Measurements from ENCODE around the gene VBP1.
"Not testable (repeated sequence)": the region's sequence is repeated elsewhere in the genome, so short reads cannot be mapped to it uniquely, and the experiment has no call there.

VBP1 gene, protein sequence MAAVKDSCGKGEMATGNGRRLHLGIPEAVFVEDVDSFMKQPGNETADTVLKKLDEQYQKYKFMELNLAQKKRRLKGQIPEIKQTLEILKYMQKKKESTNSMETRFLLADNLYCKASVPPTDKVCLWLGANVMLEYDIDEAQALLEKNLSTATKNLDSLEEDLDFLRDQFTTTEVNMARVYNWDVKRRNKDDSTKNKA

DNA sequence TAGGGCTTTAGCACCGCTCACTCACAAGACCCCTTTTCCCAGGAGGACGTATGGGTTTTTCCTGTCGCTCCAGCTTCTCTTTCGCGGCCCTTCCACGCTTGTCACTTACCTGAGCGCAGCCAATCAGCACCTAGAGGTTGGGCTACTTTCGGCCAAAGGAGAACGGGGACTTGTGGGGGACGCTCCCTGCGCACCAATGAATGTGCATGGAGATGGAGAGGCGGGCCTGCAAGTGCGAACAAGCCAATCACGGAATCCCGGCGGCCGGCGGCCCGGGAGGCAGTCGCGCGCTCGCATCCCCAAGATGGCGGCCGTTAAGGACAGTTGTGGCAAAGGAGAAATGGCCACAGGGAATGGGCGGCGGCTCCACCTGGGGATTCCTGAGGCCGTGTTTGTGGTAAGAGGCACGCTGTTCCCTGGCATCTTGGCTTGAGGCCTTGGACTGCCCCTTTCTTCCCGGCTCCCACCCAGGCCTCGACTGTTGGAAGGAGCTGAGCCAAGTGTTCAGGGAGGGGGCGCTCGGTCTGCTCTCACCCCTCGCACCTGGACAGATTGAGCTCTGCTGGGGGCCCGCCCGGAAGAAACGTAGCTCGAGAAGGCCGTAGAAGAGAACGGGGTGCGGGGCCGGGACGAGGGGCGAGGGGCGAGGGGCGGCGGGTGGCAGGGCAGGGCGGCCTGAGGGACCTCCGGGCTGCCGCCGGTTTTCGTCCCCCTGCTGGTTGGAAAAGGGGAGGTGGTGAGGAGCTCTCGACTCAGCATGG is at the start of gene VBP1:
Gene VBP1, plus strand, starts transcription at position 282 of the 761 bp plus-strand sequence. Its CDS starts 23 bp downstream, at position 305.
- peak; percentile 85 to 87 for DNase-seq (ENCODE audit: low read depth in 2 of 2)

DNA sequence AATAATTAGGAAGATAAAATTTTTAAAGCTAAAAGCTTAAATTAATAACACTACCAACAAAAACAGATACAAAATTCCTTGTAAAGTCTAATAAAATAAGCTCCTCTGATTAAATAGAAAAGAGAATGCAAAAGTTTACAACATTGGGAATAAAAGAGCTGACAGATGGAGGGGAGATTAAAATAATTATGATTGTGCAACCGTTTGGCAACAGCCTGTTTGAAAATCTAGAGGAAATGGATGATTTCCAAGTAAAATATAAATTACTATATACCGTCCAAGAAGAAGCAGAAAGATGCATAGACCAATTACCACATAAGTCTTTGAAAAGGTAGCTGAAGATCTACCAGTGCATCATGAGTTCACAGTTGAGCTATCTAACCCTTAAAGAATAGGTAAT is 46.4 kb upstream of the VBP1 start:
- DNase-seq (ENCODE audit: low read depth in 2 of 2) = no peak

DNA sequence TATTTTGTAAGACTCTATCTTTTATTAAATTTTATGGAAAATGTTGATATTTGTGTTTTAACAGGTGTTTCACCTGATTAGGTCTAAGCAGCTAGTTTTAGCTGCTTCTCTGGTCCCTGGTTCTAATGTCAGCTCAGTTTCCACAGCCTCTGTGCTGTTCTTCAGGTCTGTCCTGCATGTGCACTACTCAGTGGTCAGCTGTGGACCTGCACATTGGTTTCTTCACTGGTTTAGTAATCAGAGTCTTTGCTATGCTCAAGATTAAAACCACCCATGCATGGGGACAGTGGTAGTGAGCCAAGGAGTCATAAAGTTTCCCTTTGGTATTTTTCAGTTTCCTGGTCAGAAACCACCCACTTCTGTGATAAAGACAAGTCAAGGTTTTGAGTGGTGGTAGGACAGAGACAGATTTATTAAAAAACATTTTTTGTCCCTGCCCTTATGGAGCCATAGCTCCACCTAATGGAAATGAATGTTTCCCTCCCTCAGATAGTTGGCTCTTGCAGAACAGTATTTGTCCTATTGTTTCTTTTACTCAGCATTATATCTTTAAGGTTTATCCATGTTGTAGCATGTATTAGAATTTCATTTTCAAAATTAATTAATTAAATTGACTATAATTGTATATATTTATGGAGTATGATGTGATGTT is 36.8 kb upstream of the VBP1 start:
- DNase-seq (ENCODE audit: low read depth in 2 of 2) = no peak

DNA sequence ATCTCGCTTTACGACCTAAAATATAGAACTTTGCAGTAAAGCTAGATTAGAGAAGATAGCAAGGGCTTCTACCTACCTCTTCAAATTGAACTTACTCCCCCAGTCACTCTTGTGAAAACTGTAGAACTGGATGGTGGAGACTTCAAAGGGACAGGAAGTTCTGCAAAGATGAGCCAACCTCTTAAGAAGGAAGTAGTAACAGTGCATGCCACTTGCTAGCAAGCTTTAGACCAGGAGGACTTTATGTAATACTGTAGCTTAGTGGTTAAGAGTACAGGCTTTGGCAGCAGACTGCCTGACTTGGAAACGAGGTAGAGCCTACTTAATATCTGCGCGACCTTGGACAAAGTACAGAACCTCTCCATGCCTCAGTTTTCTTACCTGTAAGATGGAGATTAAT is 27.5 kb upstream of the VBP1 start:
- no peak for DNase-seq (ENCODE audit: low read depth in 2 of 2)

DNA sequence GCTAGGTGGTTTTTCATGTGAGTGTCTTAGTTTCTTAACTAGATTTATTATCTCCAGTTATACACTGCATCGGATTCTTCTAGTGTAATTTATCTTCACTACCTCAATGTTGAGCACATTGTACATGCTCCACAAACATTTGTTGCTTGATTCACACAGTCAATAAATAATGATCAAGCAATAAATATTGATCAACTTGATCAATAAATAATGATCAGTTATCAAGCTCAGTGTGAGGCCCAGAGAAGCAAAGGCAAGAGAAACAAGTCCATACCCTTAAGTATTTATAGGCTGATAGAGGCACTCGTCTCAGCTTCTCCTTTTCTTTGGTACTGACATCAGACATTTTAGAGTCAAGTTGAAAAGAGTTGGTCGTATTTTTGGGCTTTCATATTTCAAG is 5.1 kb upstream of the VBP1 start:
- no peak for DNase-seq (ENCODE audit: low read depth in 2 of 2)

DNA sequence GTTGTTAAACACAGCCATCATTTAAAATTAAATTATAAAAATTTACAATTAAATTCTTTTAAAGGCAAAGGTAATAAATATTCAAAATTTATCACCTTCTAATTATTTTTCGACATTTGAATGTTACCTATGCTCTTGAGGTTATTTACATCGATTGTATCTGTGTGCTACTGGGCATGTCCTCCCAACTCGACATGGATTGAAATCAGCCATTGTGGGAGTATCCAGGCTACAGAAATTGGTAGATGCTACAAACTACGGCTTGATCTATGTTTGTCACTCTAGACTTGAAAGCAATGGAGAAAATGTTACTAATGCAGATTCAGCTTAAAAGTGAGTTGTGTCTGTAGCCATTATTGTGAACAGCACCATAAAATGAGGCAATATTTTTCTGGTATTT is 2.5 kb upstream of the VBP1 start:
- DNase-seq (ENCODE audit: low read depth in 2 of 2) = no peak

DNA sequence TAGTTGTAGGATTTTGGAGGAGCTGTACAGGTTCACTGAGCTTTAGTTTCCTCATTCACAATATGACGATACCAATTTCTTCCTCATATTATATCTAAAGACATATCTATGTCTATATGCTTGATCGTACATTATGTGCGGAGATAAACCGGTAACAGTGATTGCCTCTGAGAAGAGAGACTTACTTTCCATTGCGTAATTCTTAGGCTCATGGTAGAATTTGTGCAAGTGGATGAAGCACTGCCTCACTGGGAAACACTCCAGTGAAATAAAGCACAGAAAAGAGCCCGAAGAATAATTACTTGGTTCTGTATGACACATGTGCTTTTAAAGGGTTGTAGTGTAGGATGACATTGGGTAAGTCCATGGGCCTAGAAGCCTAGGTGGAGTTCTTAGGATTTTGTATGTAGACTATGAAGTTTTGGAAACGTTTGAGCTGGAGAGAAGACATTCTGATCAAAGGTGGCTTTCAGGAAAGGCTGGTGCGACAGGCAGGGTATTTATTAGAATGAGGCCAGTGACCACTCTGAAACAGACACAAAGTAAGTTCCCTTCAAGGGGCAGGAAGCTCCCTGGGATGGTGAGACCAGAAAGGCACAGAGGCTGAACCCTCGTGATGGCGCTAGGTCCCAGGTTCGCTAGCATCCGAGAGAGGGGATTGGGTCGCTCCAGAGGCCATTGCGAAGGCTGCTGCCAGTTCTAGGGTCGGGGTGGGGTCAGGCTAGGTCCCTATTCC is 649 bp upstream of the VBP1 start:
- no peak for DNase-seq (ENCODE audit: low read depth in 2 of 2)

DNA sequence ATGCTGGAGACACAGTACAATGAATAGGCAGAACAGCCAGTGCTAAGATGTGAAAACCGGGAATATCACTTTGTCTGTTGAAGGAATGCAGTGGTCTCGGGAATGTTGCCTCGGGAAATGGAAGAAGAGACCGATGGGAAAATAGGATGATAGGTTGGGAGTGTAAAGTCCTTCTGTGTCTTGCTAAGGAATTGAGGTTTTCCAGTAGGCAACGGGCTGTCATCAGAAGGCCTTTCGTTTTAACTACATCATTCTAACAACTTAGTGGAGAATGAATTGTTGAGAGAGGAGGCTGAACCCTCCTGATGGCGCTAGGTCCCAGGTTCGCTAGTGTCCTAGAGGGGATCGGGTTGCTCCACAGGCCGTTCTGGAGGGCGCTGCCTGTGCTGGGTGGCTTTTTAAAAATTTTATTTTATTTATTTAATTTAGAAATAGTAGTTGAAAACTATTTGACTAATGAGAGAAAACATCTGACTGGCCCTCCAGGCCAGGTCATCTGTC is 730 bp downstream of the VBP1 start:
- DNase-seq (ENCODE audit: low read depth in 2 of 2) = no peak

DNA sequence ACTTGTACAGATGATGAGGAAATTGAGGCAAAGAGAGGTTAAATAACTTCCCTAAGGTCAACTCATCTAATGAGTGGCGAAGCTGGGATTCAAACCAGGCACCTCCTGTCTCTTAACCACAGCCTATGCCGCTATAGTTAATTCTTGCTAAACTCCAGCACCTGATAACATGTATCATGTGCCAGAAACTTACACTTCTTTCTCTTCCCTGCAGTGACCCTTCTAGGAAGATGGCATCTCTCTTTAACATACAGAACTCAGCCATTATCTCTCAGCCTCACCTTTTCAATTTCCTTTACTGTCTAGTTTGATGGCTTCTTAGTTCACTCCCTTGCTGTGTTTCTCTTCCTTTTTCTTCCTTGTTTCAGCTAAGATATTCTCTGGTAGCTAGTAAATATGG is 2.5 kb downstream of the VBP1 start:
- DNase-seq (ENCODE audit: low read depth in 2 of 2) = no peak

DNA sequence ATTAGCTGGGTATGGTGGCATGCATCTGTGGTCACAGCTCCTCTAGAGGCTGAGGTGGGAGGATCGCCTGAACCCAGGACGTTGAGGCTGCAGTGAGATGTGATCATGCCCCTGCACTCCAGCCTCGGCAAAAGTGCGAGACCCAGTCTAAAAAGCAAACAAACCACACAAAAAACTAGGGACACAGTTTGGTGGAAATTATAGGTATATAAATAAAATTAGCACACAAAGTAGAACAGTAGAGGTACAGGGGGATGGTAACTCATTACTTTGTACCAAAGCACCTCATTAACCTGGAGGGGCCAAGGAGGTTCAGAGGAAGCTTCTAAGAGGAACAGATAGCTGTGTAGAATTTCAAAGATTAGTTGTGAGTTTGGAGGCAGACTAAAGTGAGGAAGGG is 5.1 kb downstream of the VBP1 start:
- no peak for DNase-seq (ENCODE audit: low read depth in 2 of 2)

DNA sequence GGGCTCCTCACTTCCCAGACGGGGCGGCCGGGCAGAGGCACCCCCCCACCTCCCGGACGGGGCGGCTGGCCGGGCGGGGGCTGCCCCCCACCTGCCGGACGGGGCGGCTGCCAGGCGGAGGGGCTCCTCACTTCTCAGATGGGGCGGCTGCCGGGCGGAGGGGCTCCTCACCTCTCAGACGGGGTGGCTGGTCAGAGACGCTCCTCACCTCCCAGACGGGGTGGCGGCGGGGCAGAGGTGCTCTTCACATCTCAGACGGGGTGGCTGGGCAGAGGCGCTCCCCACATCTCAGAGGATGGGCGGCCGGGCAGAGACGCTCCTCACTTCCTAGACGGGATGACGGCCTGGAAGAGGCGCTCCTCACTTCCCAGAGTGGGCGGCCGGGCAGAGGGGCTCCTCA is 7.5 kb downstream of the VBP1 start:
- not testable (repeated sequence) for DNase-seq (ENCODE audit: low read depth in 2 of 2)

DNA sequence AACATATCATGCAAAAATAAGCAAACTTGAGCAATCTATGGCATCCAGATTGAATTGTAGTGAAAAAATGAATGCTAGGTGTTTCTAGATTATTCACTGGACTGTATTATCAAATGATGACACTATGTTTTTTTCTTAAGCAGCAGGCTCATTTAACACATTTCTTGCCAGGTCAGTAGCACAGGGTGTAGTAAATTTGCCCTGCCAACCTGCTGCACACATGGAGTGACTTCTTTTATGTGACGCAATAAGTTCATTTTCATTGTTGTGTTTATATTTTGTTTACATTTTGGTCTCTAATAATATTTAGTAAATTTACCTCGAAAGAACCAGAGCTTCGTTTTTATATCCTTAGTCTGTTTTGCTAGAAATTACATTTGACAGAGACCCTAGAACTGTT is 9.5 kb downstream of the VBP1 start:
- DNase-seq (ENCODE audit: low read depth in 2 of 2) = no peak

DNA sequence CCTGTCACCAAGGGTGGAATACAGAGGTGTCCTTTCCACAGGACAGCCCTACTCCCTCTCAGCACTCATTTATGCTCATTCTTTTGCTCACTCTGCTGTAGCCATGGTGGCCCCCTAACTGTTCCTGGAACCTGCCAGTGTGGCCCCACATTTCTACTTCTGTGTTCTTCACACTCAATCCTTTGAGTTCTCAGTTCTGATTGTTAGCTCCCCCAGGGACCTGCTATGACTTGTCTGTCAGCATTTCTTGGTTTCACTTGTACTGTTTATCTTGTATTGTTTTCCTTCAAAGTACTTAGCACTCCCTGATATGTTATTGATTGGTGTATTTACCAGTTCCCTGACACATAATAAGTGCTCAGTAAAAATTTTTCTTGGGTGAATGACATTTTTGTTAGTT is 14.9 kb downstream of the VBP1 start:
- no peak for DNase-seq (ENCODE audit: low read depth in 2 of 2)

DNA sequence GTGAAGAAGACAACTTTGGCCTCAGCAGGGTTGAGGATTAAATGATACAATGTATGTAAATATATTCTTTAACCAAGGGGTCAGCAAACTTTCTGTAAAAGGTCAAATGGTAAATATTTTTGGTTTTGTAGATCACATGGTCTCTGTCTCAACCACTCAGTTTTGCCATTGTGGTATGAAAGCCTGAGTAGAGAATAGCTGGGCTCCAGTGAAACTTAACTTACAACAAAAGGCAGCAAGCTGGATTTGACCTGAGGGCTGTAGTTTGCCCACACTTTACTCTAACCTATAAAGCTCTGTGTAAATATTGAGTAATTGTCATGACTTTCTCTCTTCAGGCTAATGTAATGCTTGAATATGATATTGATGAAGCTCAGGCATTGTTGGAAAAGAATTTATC is 19.6 kb downstream of the VBP1 start:
- no peak for DNase-seq (ENCODE audit: low read depth in 2 of 2)

DNA sequence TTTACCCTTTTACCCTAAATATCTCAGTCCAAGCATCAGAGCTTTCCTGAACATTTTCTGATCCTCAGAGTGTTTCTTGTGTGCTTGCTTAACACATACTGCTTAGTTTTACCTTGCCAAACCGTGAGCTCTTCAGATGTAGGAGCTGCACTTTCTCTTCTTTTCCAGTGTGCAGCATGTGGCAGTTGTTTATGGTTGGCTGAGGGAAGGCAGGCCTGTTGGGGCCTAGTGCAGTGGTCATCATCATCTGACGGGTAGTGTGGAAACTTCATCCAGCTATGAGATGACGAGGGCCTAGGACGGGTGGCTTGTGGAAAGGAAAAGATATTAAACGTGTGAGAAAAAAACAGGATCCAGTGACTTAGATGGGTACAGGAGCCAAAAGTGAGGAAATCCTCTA is 21.5 kb downstream of the VBP1 start:
- DNase-seq (ENCODE audit: low read depth in 2 of 2) = no peak

DNA sequence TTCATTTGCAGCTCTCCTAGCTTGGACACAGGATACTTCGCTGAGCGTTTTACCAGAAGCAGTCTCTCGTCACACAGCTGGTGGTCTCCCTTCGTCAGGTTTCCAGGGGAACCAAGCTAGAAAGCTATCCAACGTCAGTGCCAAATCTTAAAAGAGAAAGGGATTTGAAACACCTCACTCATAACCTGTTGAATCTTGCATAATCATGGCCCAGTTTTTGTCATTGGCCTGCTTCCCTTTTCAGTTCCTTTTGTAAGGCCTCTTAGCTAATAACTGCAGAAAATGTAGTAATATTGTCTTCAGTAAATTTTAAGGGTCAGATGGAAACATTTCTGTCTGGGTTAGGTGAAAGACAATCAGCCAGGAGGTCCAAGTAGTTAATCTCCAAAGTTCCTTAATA is 26.0 kb downstream of the VBP1 start:
- no peak for DNase-seq (ENCODE audit: low read depth in 2 of 2)

DNA sequence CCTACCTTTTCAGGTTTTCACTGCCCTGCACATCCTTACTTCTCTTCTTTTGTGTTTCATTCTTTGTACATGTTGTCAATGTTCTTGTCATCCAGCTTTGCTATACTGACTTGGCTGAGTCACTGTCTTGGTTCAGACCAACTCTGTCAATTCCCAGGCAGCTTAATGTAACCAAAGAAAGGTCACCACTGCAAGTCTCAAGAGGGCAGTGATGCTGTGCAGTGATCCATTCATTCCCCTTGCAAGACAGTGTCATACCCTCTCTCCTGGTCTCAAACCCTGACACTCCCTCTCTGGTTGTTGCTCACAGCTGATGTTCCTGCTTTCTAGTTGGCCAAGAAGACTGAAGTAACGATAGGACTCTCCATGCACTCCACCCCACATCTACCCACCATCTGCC is 30.5 kb downstream of the VBP1 start:
- no peak for DNase-seq (ENCODE audit: low read depth in 2 of 2)

DNA sequence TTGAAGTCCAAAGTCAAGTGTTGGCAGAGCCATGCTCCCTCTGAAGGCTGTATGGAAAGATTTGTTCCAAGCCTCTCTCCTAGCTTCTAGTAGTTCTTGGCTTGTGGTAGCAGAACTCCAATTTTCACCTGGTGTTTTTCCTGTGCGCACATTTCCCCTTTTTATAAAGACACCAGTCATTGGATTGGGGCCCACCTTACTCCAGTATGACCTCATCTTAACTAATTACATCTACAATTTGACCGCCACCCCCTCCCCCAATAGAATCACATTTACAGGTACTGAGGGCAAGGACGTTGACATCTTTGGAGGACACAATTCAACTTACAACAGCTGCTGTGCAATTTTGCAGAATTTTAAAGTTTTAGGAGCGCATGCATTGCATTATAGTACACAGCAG is 31.2 kb downstream of the VBP1 start:
- no peak for DNase-seq (ENCODE audit: low read depth in 2 of 2)

DNA sequence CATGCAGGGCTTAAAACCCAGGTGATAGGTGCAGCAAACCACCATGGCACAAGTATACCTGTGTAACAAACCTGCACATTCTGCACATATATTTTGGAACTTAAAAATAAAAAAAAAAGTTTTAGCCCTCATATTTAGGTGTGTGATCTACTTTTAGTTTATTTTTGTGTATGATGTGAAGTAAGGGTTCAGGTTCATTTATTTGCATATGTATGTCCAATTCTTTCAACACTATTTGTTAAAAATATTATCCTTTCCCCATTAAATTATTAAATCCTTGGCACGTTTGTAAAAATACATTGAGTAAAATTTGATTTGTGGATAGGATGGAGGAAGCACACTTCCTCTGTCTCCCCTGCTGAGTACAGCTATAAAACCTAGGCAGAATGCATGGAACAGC is 35.1 kb downstream of the VBP1 start:
- no peak for DNase-seq (ENCODE audit: low read depth in 2 of 2)

DNA sequence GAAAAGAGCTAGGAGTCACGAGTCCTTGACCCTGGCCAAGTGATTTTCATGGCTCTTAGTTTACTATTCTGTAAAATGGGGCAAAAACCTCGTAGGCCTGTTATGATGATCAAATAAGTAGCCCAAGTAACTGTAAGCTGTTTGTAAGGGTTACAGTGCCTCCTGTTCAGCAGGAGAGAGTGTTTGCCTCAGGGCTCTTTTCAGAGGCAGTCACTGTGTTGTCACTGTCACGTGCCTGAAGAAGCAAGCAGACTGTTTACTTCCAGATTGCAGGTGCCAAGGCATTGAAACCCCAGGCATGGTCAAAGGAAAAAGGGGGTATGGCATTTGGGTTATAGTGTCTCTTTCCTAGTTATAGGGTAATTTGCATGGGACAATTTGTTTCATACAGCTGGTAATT is 43.5 kb downstream of the VBP1 start:
- no peak for DNase-seq (ENCODE audit: low read depth in 2 of 2)

DNA sequence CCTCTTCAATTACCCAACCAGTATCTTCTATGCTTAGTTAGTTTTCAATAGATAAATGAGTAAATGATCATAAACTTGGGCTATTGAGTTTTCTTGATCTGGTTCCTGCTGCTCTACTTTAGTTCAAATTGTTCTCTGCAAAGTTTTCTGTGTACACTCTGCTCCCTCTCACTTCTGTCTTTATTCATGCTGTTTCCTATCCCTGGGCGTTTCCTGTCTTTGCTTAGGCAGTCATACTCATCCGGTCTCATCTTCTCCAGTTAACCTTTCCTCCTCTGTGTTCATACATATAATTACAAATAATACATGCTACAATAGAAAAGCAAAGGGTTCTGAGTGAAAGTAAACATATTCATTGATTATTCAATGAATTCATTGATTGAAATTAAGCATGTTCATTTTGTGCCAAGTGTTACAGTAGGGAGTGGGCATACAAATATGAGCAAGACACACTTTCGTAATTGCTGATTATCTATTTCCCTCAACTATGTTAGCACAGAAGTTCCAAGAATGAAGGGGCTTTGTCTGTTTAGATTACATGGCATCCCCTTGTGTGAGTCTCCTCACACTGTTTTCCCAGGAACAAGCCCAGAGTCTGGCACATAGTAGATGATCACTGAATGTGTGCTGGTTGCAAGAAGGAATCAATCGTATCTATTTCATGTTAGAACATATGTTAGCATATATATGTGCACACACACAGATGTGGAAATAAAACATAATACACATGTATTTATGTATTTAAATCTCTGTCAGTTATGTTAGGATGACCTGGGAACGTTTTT is 46.9 kb downstream of the VBP1 start:
- no peak for DNase-seq (ENCODE audit: low read depth in 2 of 2)

Measured in fibroblast of skin of left quadriceps (primary cell).